Ovary (tissue), 9 donors: ENCODE data around the gene RERE. TPM values are rescaled to one million over a fixed set of nuclear protein-coding genes. Genes with fewer than 3 reads are reported as not detected.

Experiments
- DNase-seq, 5 donors: peaks; one replicate each; pipeline ENCODE4 v3.0.0-alpha.2; 2019 to 2020
- H3K27ac ChIP-seq, 2 donors: fragments of 200-600 bp; one replicate each; pipeline versions ENCODE4 v1.5.1 to v1.8.0; 2019 to 2022
- H3K27me3 ChIP-seq: fragments of 200-600 bp; one replicate; pipeline ENCODE4 v1.8.0; 2022
- H3K36me3 ChIP-seq: fragments of 200-600 bp; sonication (generic); one replicate; pipeline ENCODE4 v1.5.1; 2019
- H3K4me1 ChIP-seq: one replicate; pipeline ENCODE4 v1.8.1; 2013; ENCODE audit warnings: mild to moderate bottlenecking, moderate library complexity; ENCODE audit not compliant: insufficient read depth
- H3K4me3 ChIP-seq: fragments of 200-600 bp; sonication (generic); one replicate; pipeline ENCODE4 v1.5.1; 2017
- H3K9me3 ChIP-seq, 2 donors: fragments of 200-600 bp in 1 of 2; sonication (generic) in 1 of 2; one replicate each; pipeline versions ENCODE4 v1.5.1 to v1.8.1; 2013 to 2019; ENCODE audit warnings: mild to moderate bottlenecking in 1 of 2, moderate library complexity in 1 of 2
- CTCF ChIP-seq, 3 donors: fragments of 450-650 bp in 2 of 3; fragments of 200-600 bp in 1 of 3; IDR thresholded peaks; one replicate each; pipeline versions ENCODE4 v1.5.1 to v1.8.0; 2016 to 2022; ENCODE audit warnings: antibody characterized with exemption in 3 of 3, mild to moderate bottlenecking in 1 of 3
- EP300 ChIP-seq: sonication (generic); formaldehyde crosslinking; IDR thresholded peaks from one replicate; pipeline ENCODE4 v1.6.1; 2017; ENCODE audit warnings: antibody characterized with exemption
- POLR2A ChIP-seq: fragments of 450-650 bp; IDR thresholded peaks from one replicate; pipeline ENCODE4 v1.6.1; 2017; ENCODE audit warnings: antibody characterized with exemption, mild to moderate bottlenecking, moderate library complexity
- WGBS, 3 donors: extraction: QIAGEN DNeasy Blood & Tissue Kit in 1 of 3; methylation state at CpG; one replicate each; pipeline versions ENCODE4 v1.1.5 to v1.1.7; 2013 to 2017; 5-methylcytosine and 5-hydroxymethylcytosine counted together
- intact Hi-C, 4 donors: fragments of 100-400 bp; cut with DNase I; formaldehyde crosslinking; loops; one replicate each; pipeline versions ENCODE4 v1.11.0 to v1.15.1; 2022 to 2023
- polyA plus RNA-seq, 2 donors: library from polyadenylated mRNA; stranded (reverse); fragments of 200-250 nt in 1 of 2; fragments of 350-450 nt in 1 of 2; fragmentation: Illumina TruSeq in 1 of 2; extraction: RNeasy Lipid Tissue Mini Kit (QIAGEN cat#74804) in 1 of 2; gene quantifications; one replicate each; pipeline ENCODE4 v1.2.3, GENCODE V29; 2013 to 2014
- total RNA-seq, 7 donors: library from RNA; depleted of rRNA in 2 of 7; stranded (reverse); fragments of >200 nt in 2 of 7; fragmentation: NEBNext Ultra II Directional in 3 of 7; extraction: Animal tissue kit (Norgen Biotek cat#: 25700) in 3 of 7; gene quantifications; one replicate each; pipeline versions ENCODE4 v1.1.0 to v1.2.4, GENCODE V29; 2016 to 2023
- donor health status: DM: no; HTN: no; CAD: no; lungs with moderate emphysema.
- donor health status: DM: no; HTN: no; CAD: no.
- donor health status: Bipolar disorder and iron deficiency.
- donor health status: DM: yes; HTN: yes; CAD: no.
- donor health status: DM: no; HTN: no; CAD: no.
- donor health status: DM: yes; HTN: yes; CAD: no.

The RERE gene
- total and polyA plus RNA-seq, 9 donors = 36.7 to 119 (median 114) TPM

- peaks cover 14% of the 10 kb centered on the region for H3K4me1 ChIP-seq
- 49 to 59% (median 50%) methylated on average over 4 of the region's 4 CpGs for WGBS, 3 donors
- no peak overlapping the region for H3K4me3 ChIP-seq
- no peaks in the 10 kb centered on the region for H3K27me3 ChIP-seq
- no peaks in the 10 kb centered on the region for H3K9me3 ChIP-seq
- no peak overlapping the region for H3K27ac ChIP-seq
- H3K36me3 ChIP-seq = no peaks in the 10 kb centered on the region
- DNase-seq = no peak
- TF ChIP-seq CTCF (IDR thresholded peaks at IDR 0.05) = no peak
- no peak for TF ChIP-seq EP300
- no peak for TF ChIP-seq POLR2A
- intact Hi-C loops = loop anchor here in 1 of 4 donors (10.0 kb wide), 1 partner anchor 196 kb away; no protein-coding TSS in a partner anchor
These were observed 348.7 kb downstream of the RERE start for GRCh38 chr1:8468751-8469150.

- Histone ChIP-seq H3K36me3 (no peaks in the 10 kb centered on the region), H3K4me3 (no peak overlapping the region), H3K9me3 (no peaks in the 10 kb centered on the region), H3K4me1 (peaks cover 18% of the 10 kb centered on the region), H3K27me3 (no peaks in the 10 kb centered on the region), H3K27ac (no peak overlapping the region)
- 72 to 89% (median 88%) methylated on average over 3 of the region's 3 CpGs for WGBS, 3 donors
- TF ChIP-seq CTCF (IDR thresholded peaks at IDR 0.05) = no peak
- TF ChIP-seq EP300 = no peak
- TF ChIP-seq POLR2A = no peak
- intact Hi-C loops = loop anchor here in 1 of 4 donors (10.0 kb wide), 1 partner anchor 197 kb away; no protein-coding TSS in a partner anchor
- no peak for DNase-seq
These were observed 350.1 kb downstream of the RERE start for GRCh38 chr1:8467308-8467707.

- Histone ChIP-seq H3K27me3 (no peaks in the 10 kb centered on the region), H3K4me3 (no peak overlapping the region), H3K27ac (no peak overlapping the region), H3K4me1 (peaks cover 21% of the 10 kb centered on the region), H3K36me3 (no peaks in the 10 kb centered on the region), H3K9me3 (no peaks in the 10 kb centered on the region)
- intact Hi-C loops = loop anchor here in 1 of 4 donors (10.0 kb wide), 1 partner anchor 199 kb away; no protein-coding TSS in a partner anchor
- TF ChIP-seq EP300 = no peak
- no peak for TF ChIP-seq POLR2A
- no peak for TF ChIP-seq CTCF (IDR thresholded peaks at IDR 0.05)
- 83 to 86% (median 84%) methylated on average over 13 of the region's 13 CpGs for WGBS, 3 donors
- no peak for DNase-seq
These were observed 351.7 kb downstream of the RERE start for GRCh38 chr1:8465692-8466091.

- 43 to 65% (median 52%) methylated on average over 5 of the region's 5 CpGs for WGBS, 3 donors
- intact Hi-C loops = loop anchor here in 1 of 4 donors (10.0 kb wide), 1 partner anchor 200 kb away; no protein-coding TSS in a partner anchor
- TF ChIP-seq CTCF (IDR thresholded peaks at IDR 0.05) = peak in 1 of 3 donors; percentile 12
- TF ChIP-seq POLR2A = no peak
- Histone ChIP-seq H3K27ac (no peak overlapping the region), H3K4me1 (peaks cover 21% of the 10 kb centered on the region), H3K36me3 (no peaks in the 10 kb centered on the region), H3K4me3 (no peak overlapping the region), H3K27me3 (no peaks in the 10 kb centered on the region), H3K9me3 (no peaks in the 10 kb centered on the region)
- DNase-seq = no peak
These were observed 352.4 kb downstream of the RERE start for GRCh38 chr1:8465013-8465412.
